ENCODE results near the gene GDF10.

GDF10 gene

GRCh38 chr10:47339759-47340607 is 40.0 kb downstream of the GDF10 start:
- peaks cover 0 to 10% (median 3%) of the 10 kb centered on the region in 4 donors for H3K4me1 ChIP-seq
- TF ChIP-seq, protein P1, sequence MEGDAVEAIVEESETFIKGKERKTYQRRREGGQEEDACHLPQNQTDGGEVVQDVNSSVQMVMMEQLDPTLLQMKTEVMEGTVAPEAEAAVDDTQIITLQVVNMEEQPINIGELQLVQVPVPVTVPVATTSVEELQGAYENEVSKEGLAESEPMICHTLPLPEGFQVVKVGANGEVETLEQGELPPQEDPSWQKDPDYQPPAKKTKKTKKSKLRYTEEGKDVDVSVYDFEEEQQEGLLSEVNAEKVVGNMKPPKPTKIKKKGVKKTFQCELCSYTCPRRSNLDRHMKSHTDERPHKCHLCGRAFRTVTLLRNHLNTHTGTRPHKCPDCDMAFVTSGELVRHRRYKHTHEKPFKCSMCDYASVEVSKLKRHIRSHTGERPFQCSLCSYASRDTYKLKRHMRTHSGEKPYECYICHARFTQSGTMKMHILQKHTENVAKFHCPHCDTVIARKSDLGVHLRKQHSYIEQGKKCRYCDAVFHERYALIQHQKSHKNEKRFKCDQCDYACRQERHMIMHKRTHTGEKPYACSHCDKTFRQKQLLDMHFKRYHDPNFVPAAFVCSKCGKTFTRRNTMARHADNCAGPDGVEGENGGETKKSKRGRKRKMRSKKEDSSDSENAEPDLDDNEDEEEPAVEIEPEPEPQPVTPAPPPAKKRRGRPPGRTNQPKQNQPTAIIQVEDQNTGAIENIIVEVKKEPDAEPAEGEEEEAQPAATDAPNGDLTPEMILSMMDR (IDR thresholded peaks at IDR 0.05) = no peak
- intact Hi-C loops (cut with DNase I; ENCODE audit: low total_unique reads) = no loop called here
- no peaks in the 10 kb centered on the region for H3K27me3 ChIP-seq
- H3K36me3 ChIP-seq = no peaks in the 10 kb centered on the region
- no peak overlapping the region for H3K4me3 ChIP-seq
- H3K9me3 ChIP-seq = no peaks in the 10 kb centered on the region
- DNase-seq = peak in 1 of 2 donors; percentile 57
- no peak overlapping the region for H3K27ac ChIP-seq

DNA sequence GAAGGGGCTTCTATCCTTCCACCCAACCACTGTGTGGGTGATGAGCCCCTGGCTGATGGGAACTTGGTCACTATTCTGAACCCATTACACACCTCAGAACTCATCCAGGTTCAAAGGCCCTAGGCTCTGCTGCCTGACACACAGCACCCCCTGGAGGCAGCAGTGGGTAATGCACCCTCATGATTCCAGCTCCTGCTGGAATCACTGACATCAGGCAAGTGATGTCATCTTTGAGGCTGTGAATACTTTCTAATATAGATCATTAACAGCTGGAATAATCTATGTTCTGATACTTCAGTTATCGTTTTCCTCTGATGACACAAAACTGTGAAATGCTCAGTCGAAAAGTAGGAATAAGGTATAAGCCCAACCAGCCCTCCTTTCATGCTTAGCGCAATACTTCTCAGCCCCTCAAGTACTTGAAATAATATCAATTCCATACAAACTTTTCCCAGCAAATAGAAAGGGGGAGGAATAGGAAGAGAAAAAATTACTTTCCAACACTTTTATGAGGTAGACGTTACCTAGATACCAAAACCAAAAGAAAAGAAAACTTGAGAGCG is 40.7 kb downstream of the GDF10 start:
- Histone ChIP-seq H3K27ac (no peak overlapping the region), H3K36me3 (no peaks in the 10 kb centered on the region), H3K4me3 (no peak overlapping the region), H3K9me3 (no peaks in the 10 kb centered on the region), H3K27me3 (no peaks in the 10 kb centered on the region), H3K4me1 (peaks cover 0 to 10% (median 3%) of the 10 kb centered on the region in 4 donors)
- TF ChIP-seq, protein P1 (IDR thresholded peaks at IDR 0.05) = peak; percentile 74 to 91
- DNase-seq = peak in 1 of 2 donors; percentile 73
- intact Hi-C loops (cut with DNase I; ENCODE audit: low total_unique reads) = no loop called here

DNA sequence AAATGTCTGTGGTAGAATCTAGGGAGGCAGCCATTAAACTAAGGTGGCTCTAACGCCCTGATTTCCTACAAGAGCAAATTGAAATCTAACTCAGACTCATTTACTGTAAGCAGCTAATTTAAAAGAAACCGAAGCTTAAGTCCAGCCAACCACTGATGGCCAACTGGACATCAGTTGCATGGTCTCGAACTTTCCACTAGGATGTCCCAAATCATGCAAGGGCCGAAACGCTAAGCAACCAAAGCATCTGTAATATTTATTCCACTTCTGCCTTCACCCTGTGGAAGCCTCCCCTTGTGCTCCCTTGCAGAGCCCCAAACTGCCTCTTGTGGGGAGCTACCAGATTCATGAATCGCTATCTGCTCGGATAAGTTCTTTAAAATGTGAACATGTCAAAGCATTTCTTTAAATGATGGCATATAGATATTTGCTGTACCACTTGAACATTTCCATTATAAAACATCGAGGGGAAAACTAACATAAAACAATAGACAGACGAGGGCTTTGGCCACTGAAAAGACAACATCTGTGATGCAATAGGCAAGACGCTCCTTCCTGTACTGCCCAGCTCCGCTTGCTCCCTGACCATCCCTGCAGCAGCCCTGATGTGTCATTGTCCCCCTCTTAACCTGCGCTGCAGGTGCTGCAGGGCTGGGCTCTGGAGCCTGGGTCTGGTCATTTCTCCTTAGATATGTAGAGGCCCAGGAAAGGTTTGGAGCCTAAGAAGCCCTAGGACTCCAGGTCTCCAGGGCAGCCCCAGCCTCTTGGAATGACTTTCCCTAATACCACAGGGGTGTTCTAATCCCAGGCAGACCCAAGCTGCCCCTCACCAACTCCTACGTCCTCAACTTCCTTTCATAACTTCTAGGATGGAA is 45.2 kb downstream of the GDF10 start:
- no peak overlapping the region for H3K4me3 ChIP-seq
- intact Hi-C loops (cut with DNase I; ENCODE audit: low total_unique reads) = no loop called here

GRCh38 chr10:47346581-47347302 is 46.7 kb downstream of the GDF10 start:
- peak in 1 of 2 donors; percentile 34 for DNase-seq
- no peaks in the 10 kb centered on the region for H3K4me1 ChIP-seq
- no peak overlapping the region for H3K27ac ChIP-seq
- no peaks in the 10 kb centered on the region for H3K27me3 ChIP-seq
- no peaks in the 10 kb centered on the region for H3K9me3 ChIP-seq
- H3K4me3 ChIP-seq = no peak overlapping the region
- TF ChIP-seq, protein P1 (IDR thresholded peaks at IDR 0.05) = no peak
- no peaks in the 10 kb centered on the region for H3K36me3 ChIP-seq
- intact Hi-C loops (cut with DNase I; ENCODE audit: low total_unique reads) = no loop called here

More for the DNA sequence above, 45.2 kb downstream of the GDF10 start:
- DNase-seq = peak in 1 of 2 donors; percentile 33
- TF ChIP-seq, protein P1 (IDR thresholded peaks at IDR 0.05) = no peak
- Histone ChIP-seq H3K9me3 (no peaks in the 10 kb centered on the region), H3K36me3 (no peaks in the 10 kb centered on the region), H3K27ac (no peak overlapping the region), H3K27me3 (no peaks in the 10 kb centered on the region), H3K4me1 (no peaks in the 10 kb centered on the region)

DNA sequence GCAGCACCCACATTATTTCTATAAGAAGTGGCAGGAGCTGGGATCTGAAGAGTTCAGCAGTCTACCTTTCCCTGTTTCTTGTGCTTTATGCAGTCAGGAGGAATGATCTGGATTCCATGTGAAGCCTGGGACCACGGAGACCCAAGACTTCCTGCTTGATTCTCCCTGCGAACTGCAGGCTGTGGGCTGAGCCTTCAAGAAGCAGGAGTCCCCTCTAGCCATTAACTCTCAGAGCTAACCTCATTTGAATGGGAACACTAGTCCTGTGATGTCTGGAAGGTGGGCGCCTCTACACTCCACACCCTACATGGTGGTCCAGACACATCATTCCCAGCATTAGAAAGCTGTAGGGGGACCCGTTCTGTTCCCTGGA is 47.3 kb downstream of the GDF10 start:
- no peak overlapping the region for H3K4me3 ChIP-seq
- H3K9me3 ChIP-seq = no peaks in the 10 kb centered on the region
- no peaks in the 10 kb centered on the region for H3K27me3 ChIP-seq
- H3K27ac ChIP-seq = no peak overlapping the region
- DNase-seq = peak in 1 of 2 donors; percentile 16
- intact Hi-C loops (cut with DNase I; ENCODE audit: low total_unique reads) = no loop called here
- TF ChIP-seq, protein P1 (IDR thresholded peaks at IDR 0.05) = no peak
- no peaks in the 10 kb centered on the region for H3K4me1 ChIP-seq
- H3K36me3 ChIP-seq = no peaks in the 10 kb centered on the region
